HepG2 (cell line): ENCODE measurements around the gene DSTN. TPM values are rescaled to one million over a fixed set of nuclear protein-coding genes. Genes with fewer than 3 reads are reported as not detected.
A peak's percentile ranks its signal among the peaks of the same experiment; 100 is the strongest.

ENCODE experiments used
- BRCA1 ChIP-seq: sonication (generic); formaldehyde crosslinking; IDR thresholded peaks from 2 replicates; pipeline ENCODE4 v1.4.0; 2020; ENCODE audit warnings: missing genetic modification reagents
- HES4 ChIP-seq: sonication (generic); formaldehyde crosslinking; IDR thresholded peaks from 2 replicates; pipeline ENCODE4 v1.9.0; 2021; ENCODE audit warnings: mild to moderate bottlenecking, missing genetic modification reagents, borderline replicate concordance
- JUN ChIP-seq: sonication (generic); formaldehyde crosslinking; IDR thresholded peaks from 2 replicates; pipeline ENCODE4 v1.4.0; 2020; ENCODE audit warnings: mild to moderate bottlenecking, missing genetic modification reagents
- KDM3A ChIP-seq: IDR thresholded peaks from 2 replicates; pipeline ENCODE4 v1.6.1; 2018; ENCODE audit warnings: low read depth, missing compliant biosample characterization
- MAFG ChIP-seq: sonication (generic); formaldehyde crosslinking; IDR thresholded peaks from 2 replicates; pipeline ENCODE4 v1.5.1; 2020; ENCODE audit warnings: mild to moderate bottlenecking, missing genetic modification reagents
- ONECUT2 ChIP-seq: sonication (generic); formaldehyde crosslinking; IDR thresholded peaks from 2 replicates; pipeline ENCODE4 v1.4.0; 2020; ENCODE audit warnings: missing genetic modification reagents
- ZC3H4 ChIP-seq: sonication (generic); formaldehyde crosslinking; IDR thresholded peaks from 2 replicates; pipeline ENCODE4 v1.4.0; 2020; ENCODE audit warnings: missing genetic modification reagents, borderline replicate concordance
- ZNF790 ChIP-seq: sonication (generic); formaldehyde crosslinking; IDR thresholded peaks from 2 replicates; pipeline ENCODE4 v1.8.0; 2022; ENCODE audit warnings: missing genetic modification reagents, mild to moderate bottlenecking, borderline replicate concordance
- polyA plus RNA-seq, 8 experiments: library from polyadenylated mRNA; depleted of rRNA in 3 of 8; stranded (reverse) in 7 of 8; unstranded in 1 of 8; fragments of >200 nt; fragmentation: Illumina TruSeq in 4 of 8; extraction: Trizol in 4 of 8; gene quantifications; 2 replicates each; pipeline versions ENCODE4 v1.2.1 to v1.2.3, GENCODE V29; 2011 to 2016; ENCODE audit warnings: low read depth in 4 of 8, missing spikeins in 1 of 8, mixed read lengths in 1 of 8; ENCODE audit not compliant: insufficient read depth in 1 of 8
- total RNA-seq, 5 experiments: library from RNA; depleted of rRNA; stranded (reverse); fragments of >200 nt; fragmentation: Illumina TruSeq; extraction: Trizol; gene quantifications; 2 replicates each; pipeline ENCODE4 v1.2.3, GENCODE V29; 2016; ENCODE audit warnings: low read depth in 1 of 5
- TF ChIP-seq, protein P1 (sequence below): sonication (generic); formaldehyde crosslinking; IDR thresholded peaks from one replicate; pipeline ENCODE4 v1.5.1; 2020; ENCODE audit warnings: mild to moderate bottlenecking, missing genetic modification reagents; ENCODE audit errors: not compliant biosample characterization
- TF ChIP-seq, protein P2 (sequence below): sonication (generic); formaldehyde crosslinking; IDR thresholded peaks from 2 replicates; pipeline ENCODE4 v1.5.0; 2020; ENCODE audit warnings: mild to moderate bottlenecking, missing genetic modification reagents
- TF ChIP-seq, protein P3 (sequence below): sonication (generic); formaldehyde crosslinking; conservative IDR thresholded peaks from 2 replicates; pipeline ENCODE4 v1.8.0; 2022; ENCODE audit warnings: low read depth, missing genetic modification reagents

The DSTN gene
- total and polyA plus RNA-seq, 2 of the 13 experiments (the other 11 are each of a cell fraction or from before 2014, with no cell fraction given), result 27.6 to 106 TPM

DNA sequence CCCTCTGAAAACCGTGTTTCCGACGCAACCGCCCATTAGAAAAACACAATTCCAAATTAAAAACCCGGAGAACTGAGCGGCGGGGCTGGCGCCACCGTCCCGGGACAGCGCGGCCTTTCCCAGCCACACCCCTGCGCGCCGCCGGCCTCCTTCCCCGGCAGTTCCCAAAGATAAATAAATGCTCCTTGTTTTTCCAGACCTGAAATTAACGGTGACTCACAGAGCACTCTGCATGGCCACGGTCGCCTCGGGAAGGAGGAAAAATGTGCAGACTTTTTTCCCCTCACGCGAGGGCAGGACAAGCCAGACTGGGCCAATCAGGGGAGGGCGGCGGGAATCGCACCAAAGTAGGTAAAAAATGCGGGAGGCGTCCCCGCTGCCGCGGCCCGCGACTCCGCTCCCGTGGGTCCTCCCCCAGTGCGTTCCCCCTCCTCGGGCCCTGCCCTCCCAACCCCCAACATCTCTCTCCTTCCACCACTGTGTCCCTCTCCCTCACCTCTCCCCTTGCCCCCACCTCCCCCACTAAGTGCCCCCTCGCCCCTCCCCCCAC is 828 bp upstream of the DSTN start (continued):
- TF ChIP-seq, protein P1, sequence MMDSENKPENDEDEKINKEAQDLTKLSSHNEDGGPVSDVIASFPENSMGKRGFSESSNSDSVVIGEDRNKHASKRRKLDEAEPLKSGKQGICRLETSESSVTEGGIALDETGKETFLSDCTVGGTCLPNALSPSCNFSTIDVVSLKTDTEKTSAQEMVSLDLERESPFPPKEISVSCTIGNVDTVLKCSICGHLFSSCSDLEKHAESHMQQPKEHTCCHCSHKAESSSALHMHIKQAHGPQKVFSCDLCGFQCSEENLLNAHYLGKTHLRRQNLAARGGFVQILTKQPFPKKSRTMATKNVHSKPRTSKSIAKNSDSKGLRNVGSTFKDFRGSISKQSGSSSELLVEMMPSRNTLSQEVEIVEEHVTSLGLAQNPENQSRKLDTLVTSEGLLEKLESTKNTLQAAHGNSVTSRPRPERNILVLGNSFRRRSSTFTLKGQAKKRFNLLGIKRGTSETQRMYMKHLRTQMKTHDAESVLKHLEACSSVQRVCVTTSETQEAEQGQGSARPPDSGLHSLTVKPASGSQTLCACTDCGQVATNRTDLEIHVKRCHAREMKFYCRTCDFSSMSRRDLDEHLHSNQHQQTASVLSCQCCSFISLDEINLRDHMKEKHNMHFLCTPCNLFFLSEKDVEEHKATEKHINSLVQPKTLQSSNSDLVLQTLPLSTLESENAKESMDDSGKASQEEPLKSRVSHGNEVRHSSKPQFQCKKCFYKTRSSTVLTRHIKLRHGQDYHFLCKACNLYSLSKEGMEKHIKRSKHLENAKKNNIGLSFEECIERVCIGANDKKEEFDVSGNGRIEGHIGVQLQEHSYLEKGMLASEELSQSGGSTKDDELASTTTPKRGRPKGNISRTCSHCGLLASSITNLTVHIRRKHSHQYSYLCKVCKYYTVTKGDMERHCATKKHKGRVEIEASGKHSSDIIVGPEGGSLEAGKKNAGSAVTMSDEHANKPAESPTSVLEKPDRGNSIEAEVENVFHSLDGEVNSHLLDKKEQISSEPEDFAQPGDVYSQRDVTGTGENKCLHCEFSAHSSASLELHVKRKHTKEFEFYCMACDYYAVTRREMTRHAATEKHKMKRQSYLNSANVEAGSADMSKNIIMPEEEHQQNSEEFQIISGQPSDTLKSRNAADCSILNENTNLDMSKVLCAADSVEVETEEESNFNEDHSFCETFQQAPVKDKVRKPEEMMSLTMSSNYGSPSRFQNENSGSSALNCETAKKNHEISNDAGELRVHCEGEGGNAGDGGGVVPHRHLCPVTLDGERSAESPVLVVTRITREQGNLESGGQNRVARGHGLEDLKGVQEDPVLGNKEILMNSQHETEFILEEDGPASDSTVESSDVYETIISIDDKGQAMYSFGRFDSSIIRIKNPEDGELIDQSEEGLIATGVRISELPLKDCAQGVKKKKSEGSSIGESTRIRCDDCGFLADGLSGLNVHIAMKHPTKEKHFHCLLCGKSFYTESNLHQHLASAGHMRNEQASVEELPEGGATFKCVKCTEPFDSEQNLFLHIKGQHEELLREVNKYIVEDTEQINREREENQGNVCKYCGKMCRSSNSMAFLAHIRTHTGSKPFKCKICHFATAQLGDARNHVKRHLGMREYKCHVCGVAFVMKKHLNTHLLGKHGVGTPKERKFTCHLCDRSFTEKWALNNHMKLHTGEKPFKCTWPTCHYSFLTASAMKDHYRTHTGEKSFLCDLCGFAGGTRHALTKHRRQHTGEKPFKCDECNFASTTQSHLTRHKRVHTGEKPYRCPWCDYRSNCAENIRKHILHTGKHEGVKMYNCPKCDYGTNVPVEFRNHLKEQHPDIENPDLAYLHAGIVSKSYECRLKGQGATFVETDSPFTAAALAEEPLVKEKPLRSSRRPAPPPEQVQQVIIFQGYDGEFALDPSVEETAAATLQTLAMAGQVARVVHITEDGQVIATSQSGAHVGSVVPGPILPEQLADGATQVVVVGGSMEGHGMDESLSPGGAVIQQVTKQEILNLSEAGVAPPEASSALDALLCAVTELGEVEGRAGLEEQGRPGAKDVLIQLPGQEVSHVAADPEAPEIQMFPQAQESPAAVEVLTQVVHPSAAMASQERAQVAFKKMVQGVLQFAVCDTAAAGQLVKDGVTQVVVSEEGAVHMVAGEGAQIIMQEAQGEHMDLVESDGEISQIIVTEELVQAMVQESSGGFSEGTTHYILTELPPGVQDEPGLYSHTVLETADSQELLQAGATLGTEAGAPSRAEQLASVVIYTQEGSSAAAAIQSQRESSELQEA (CRISPR knock-in tag), result no peak
- no peak for TF ChIP-seq HES4 (CRISPR knock-in tag)
- TF ChIP-seq, protein P2, sequence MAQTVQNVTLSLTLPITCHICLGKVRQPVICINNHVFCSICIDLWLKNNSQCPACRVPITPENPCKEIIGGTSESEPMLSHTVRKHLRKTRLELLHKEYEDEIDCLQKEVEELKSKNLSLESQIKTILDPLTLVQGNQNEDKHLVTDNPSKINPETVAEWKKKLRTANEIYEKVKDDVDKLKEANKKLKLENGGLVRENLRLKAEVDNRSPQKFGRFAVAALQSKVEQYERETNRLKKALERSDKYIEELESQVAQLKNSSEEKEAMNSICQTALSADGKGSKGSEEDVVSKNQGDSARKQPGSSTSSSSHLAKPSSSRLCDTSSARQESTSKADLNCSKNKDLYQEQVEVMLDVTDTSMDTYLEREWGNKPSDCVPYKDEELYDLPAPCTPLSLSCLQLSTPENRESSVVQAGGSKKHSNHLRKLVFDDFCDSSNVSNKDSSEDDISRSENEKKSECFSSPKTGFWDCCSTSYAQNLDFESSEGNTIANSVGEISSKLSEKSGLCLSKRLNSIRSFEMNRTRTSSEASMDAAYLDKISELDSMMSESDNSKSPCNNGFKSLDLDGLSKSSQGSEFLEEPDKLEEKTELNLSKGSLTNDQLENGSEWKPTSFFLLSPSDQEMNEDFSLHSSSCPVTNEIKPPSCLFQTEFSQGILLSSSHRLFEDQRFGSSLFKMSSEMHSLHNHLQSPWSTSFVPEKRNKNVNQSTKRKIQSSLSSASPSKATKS, result no peak
- peak; percentile 39; the same call in 1 of the 2 replicates for TF ChIP-seq JUN (CRISPR knock-in tag)
- TF ChIP-seq, protein P3, sequence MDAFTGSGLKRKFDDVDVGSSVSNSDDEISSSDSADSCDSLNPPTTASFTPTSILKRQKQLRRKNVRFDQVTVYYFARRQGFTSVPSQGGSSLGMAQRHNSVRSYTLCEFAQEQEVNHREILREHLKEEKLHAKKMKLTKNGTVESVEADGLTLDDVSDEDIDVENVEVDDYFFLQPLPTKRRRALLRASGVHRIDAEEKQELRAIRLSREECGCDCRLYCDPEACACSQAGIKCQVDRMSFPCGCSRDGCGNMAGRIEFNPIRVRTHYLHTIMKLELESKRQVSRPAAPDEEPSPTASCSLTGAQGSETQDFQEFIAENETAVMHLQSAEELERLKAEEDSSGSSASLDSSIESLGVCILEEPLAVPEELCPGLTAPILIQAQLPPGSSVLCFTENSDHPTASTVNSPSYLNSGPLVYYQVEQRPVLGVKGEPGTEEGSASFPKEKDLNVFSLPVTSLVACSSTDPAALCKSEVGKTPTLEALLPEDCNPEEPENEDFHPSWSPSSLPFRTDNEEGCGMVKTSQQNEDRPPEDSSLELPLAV (CRISPR knock-in tag), result no peak
- TF ChIP-seq ZC3H4, result no peak
- TF ChIP-seq BRCA1 (CRISPR knock-in tag), result no peak
- TF ChIP-seq ZNF790 (CRISPR knock-in tag), result no peak
- TF ChIP-seq KDM3A (CRISPR knock-in tag), result no peak
- no peak for TF ChIP-seq ONECUT2 (CRISPR knock-in tag)
- TF ChIP-seq MAFG (CRISPR knock-in tag), result no peak
